ENCODE measurements around the gene USP20. TPM values are rescaled to one million over a fixed set of nuclear protein-coding genes. Genes with fewer than 3 reads are reported as not detected.

USP20 gene
- total and polyA plus RNA-seq, 10 of the 15 experiments (the other 5 are each of a cell fraction or from before 2014, with no cell fraction given): 0.66 to 23.3 (median 11.0) TPM

DNA sequence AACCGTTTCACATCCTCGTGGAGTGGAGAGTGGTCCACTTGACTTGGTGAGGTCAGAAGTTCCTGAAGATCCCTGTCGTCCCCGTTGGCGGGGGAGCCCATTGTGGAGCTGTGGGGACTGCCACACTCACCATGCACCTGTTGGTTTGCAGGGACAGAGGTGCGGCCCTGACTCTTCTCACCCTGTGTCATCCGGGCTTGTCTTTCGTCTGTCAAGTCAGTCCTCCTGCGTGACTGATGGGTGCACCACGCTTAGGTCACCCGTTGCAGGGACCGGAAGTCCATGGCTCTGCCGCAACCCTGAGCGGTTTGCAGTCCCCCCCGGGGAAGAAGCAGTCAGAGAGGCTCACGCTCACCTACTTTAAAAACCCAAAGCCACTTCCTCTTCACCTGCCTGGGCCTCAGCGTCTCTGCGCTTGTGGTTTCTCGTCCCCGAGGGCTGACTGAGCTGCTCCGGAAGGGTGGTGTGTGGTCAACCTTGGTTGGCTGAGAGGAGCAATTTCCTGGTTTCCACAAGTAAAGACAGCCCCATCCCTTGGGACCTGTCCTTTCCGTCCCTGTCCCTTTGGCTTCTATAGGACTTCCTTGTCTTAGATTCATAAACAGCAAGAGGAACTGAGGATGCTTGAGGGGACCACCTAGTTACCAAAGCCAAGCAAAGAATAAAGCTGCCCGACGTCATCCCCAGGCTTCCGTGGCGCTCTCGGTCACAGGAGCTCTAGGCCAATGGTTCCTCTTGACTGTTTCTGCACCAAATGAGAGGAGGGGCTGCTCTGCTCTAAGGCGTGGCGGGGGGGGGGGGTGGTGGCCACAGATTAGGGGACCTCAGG, 53.2 kb downstream of the USP20 start:
- FAIRE-seq (peak; percentile 96), DNase-seq (ENCODE audit: low read depth, low spot score) (peak; percentile 100), ATAC-seq (peak; percentile 59)
- ChIA-PET SMC1A (ENCODE audit: uncharacterized antibody, unreplicated experiment) (interaction anchor here (0.8 to 3.5 kb wide), 15 partner anchors 13 to 211 kb away, joined by 3 to 42 read pairs (median 5); no protein-coding TSS in a partner anchor), POLR2A (interaction anchor here (0.5 to 5.2 kb wide), 13 partner anchors 16 to 168 kb away, joined by 3 to 79 read pairs (median 6); no protein-coding TSS in a partner anchor), RAD21 (ENCODE audit: unreplicated experiment) (interaction anchor here (0.6 to 5.4 kb wide), 19 partner anchors 13 to 158 kb away, joined by 3 to 89 read pairs (median 5); no protein-coding TSS in a partner anchor), CTCF (interaction anchor here (0.6 to 1.9 kb wide), 10 partner anchors 13 to 240 kb away, joined by 3 to 8 read pairs (median 3); no protein-coding TSS in a partner anchor)
- no TSS peak for BruUV-seq (replicated peaks)
- Histone ChIP-seq H3K27me3 (replicated peaks in 1 of 2; ENCODE audit: control insufficient read depth in 2 of 2, insufficient read depth in 2 of 2, low read length in 1 of 2) (no peaks in the 10 kb centered on the region), H3K9ac (ENCODE audit: control insufficient read depth, insufficient read depth, low read length) (peak overlapping the region; percentile 90), H3K79me2 (ENCODE audit: control insufficient read depth, insufficient read depth, low read length) (peaks cover 53% of the 10 kb centered on the region), H3K4me3 (peak overlapping the region; percentile 74), H3K4me2 (ENCODE audit: control insufficient read depth, insufficient read depth) (peak overlapping the region; percentile 100), H3K27ac (ENCODE audit: control insufficient read depth, insufficient read depth) (peak overlapping the region; percentile 96), H3K4me1 (ENCODE audit: control insufficient read depth, insufficient read depth, low read length) (peaks cover 88% of the 10 kb centered on the region), H2AFZ (ENCODE audit: control insufficient read depth, low read depth, low read length) (no peak overlapping the region; the same call in 1 of the 2 replicates), H3K36me3 (ENCODE audit: control insufficient read depth in 2 of 2, insufficient read depth in 2 of 2, low read length in 1 of 2) (peaks cover 10 to 20% of the 10 kb centered on the region in 2 experiments), H3K9me3 (replicated peaks; ENCODE audit: control insufficient read depth, insufficient read depth, low read length) (no peaks in the 10 kb centered on the region), H4K20me1 (ENCODE audit: control insufficient read depth, insufficient read depth) (no peaks in the 10 kb centered on the region; the same call in 1 of the 2 replicates)
- intact Hi-C loops (cut with micrococcal nuclease; ENCODE audit: unreplicated experiment): loop anchor here (1.0 to 5.0 kb wide), 6 partner anchors 12 to 209 kb away; no protein-coding TSS in a partner anchor
- in situ Hi-C loops (cut with MboI): loop anchor here (5.0 kb wide), 2 partner anchors 104 to 154 kb away; partner anchors contain the start of gene FNBP1
- 1% methylated on average over 29 of the region's 29 CpGs for WGBS (ENCODE audit: insufficient coverage, insufficient replicate concordance, low lambda C conversion rate, missing lambda C conversion rate)
- TF ChIP-seq SP1 (IDR thresholded peaks at IDR 0.05; ENCODE audit: low read depth, low read length) (peak; percentile 92), CBFB (IDR thresholded peaks at IDR 0.05; ENCODE audit: low read depth) (peak; percentile 100), IKZF1 (conservative IDR thresholded peaks at IDR 0.05) (peak; percentile 100), SPI1 (IDR thresholded peaks at IDR 0.05; ENCODE audit: borderline replicate concordance, insufficient read depth, low read depth, low read length) (peak; percentile 93), ETV6 (conservative IDR thresholded peaks at IDR 0.05 in 1 of 2, IDR thresholded peaks at IDR 0.05 in 1 of 2; ENCODE audit: borderline replicate concordance in 1 of 2, low read depth in 1 of 2) (peak in 1 of 2 experiments; percentile 98; a peak in 2 of 4 replicates), HDAC2 (IDR thresholded peaks at IDR 0.05) (no peak), RELA (IDR thresholded peaks at IDR 0.05; ENCODE audit: borderline replicate concordance, partially characterized antibody) (peak; percentile 89), GABPA (IDR thresholded peaks at IDR 0.05; ENCODE audit: low read depth) (no peak)
- TF ChIP-seq, protein P1, sequence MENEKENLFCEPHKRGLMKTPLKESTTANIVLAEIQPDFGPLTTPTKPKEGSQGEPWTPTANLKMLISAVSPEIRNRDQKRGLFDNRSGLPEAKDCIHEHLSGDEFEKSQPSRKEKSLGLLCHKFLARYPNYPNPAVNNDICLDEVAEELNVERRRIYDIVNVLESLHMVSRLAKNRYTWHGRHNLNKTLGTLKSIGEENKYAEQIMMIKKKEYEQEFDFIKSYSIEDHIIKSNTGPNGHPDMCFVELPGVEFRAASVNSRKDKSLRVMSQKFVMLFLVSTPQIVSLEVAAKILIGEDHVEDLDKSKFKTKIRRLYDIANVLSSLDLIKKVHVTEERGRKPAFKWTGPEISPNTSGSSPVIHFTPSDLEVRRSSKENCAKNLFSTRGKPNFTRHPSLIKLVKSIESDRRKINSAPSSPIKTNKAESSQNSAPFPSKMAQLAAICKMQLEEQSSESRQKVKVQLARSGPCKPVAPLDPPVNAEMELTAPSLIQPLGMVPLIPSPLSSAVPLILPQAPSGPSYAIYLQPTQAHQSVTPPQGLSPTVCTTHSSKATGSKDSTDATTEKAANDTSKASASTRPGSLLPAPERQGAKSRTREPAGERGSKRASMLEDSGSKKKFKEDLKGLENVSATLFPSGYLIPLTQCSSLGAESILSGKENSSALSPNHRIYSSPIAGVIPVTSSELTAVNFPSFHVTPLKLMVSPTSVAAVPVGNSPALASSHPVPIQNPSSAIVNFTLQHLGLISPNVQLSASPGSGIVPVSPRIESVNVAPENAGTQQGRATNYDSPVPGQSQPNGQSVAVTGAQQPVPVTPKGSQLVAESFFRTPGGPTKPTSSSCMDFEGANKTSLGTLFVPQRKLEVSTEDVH (IDR thresholded peaks at IDR 0.05; ENCODE audit: low read depth, partially characterized antibody): peak; percentile 77
- TF ChIP-seq, protein P2, sequence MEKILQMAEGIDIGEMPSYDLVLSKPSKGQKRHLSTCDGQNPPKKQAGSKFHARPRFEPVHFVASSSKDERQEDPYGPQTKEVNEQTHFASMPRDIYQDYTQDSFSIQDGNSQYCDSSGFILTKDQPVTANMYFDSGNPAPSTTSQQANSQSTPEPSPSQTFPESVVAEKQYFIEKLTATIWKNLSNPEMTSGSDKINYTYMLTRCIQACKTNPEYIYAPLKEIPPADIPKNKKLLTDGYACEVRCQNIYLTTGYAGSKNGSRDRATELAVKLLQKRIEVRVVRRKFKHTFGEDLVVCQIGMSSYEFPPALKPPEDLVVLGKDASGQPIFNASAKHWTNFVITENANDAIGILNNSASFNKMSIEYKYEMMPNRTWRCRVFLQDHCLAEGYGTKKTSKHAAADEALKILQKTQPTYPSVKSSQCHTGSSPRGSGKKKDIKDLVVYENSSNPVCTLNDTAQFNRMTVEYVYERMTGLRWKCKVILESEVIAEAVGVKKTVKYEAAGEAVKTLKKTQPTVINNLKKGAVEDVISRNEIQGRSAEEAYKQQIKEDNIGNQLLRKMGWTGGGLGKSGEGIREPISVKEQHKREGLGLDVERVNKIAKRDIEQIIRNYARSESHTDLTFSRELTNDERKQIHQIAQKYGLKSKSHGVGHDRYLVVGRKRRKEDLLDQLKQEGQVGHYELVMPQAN (conservative IDR thresholded peaks at IDR 0.05): peak; percentile 29; the same call in 1 of the 2 replicates
- TF ChIP-seq, protein P3, sequence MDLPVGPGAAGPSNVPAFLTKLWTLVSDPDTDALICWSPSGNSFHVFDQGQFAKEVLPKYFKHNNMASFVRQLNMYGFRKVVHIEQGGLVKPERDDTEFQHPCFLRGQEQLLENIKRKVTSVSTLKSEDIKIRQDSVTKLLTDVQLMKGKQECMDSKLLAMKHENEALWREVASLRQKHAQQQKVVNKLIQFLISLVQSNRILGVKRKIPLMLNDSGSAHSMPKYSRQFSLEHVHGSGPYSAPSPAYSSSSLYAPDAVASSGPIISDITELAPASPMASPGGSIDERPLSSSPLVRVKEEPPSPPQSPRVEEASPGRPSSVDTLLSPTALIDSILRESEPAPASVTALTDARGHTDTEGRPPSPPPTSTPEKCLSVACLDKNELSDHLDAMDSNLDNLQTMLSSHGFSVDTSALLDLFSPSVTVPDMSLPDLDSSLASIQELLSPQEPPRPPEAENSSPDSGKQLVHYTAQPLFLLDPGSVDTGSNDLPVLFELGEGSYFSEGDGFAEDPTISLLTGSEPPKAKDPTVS (IDR thresholded peaks at IDR 0.05; ENCODE audit: low read depth, low read length): no peak
- TF ChIP-seq, protein P4, sequence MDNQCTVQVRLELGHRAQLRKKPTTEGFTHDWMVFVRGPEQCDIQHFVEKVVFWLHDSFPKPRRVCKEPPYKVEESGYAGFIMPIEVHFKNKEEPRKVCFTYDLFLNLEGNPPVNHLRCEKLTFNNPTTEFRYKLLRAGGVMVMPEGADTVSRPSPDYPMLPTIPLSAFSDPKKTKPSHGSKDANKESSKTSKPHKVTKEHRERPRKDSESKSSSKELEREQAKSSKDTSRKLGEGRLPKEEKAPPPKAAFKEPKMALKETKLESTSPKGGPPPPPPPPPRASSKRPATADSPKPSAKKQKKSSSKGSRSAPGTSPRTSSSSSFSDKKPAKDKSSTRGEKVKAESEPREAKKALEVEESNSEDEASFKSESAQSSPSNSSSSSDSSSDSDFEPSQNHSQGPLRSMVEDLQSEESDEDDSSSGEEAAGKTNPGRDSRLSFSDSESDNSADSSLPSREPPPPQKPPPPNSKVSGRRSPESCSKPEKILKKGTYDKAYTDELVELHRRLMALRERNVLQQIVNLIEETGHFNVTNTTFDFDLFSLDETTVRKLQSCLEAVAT (IDR thresholded peaks at IDR 0.05): peak; percentile 98
